HCT116 (cell line): Measurements from ENCODE around the gene RCOR3. TPM values are rescaled to one million over a fixed set of nuclear protein-coding genes. Genes with fewer than 3 reads are reported as not detected.
"Not testable (repeated sequence)": the region's sequence is repeated elsewhere in the genome, so short reads cannot be mapped to it uniquely, and the experiment has no call there.

Experiments
- ATAC-seq: fragments of 200-7000 bp; cut with Tn5 transposase; 2 replicates; pipeline ENCODE4 v1.9.1; 2020; ENCODE audit warnings: mild to moderate bottlenecking, moderate library complexity
- BruUV-seq: library from RNA; stranded (reverse); fragments of 400-500 nt; replicated peaks from 2 replicates; lab custom pipeline; 2021; lab: Mats Ljungman, UMichigan
- CTCF ChIA-PET: fragments of 300-600 bp; sonication (Branson Sonifier 250); formaldehyde crosslinking; loops from one replicate; lab custom pipeline; 2021; ENCODE audit warnings: antibody characterized with exemption; lab: Charles Lee
- POLR2A ChIA-PET: fragments of 300-600, 350-600 bp; sonication (Branson Sonifier 250); formaldehyde crosslinking; loops from one replicate; lab custom pipeline; 2021; ENCODE audit warnings: antibody characterized with exemption; lab: Charles Lee
- RAD21 ChIA-PET, 2 experiments: fragments of 300-600 bp; sonication (Branson Sonifier 250); formaldehyde crosslinking; loops; one replicate each; lab custom pipeline; 2023; ENCODE audit warnings: low total read pairs in 2 of 2; ENCODE audit not compliant: uncharacterized antibody in 2 of 2, unreplicated experiment in 2 of 2, low non-redundant PET in 1 of 2; lab: Charles Lee
- DNase-seq: peaks from one replicate; pipeline ENCODE4 v3.0.0-alpha.2; 2010; ENCODE audit warnings: low read depth, low spot score
- H2AFZ ChIP-seq: fragments of 200-600 bp; shearing (Covaris generic), sonication (generic); 2 replicates; pipeline ENCODE4 v1.6.1; 2017; ENCODE audit warnings: low read depth, mixed run types, mixed read lengths, antibody characterized with exemption, low read length; ENCODE audit not compliant: poor library complexity, severe bottlenecking
- H3K27ac ChIP-seq: 2 replicates; pipeline ENCODE4 v1.5.1; 2012; ENCODE audit warnings: low read depth, low read length
- H3K27me3 ChIP-seq: fragments of 200-600 bp; sonication (generic); 2 replicates; pipeline ENCODE4 v1.6.1; 2016; ENCODE audit warnings: mixed run types, low read length, mixed read lengths; ENCODE audit not compliant: insufficient read depth
- H3K36me3 ChIP-seq, 2 experiments: fragments of 200-500 bp in 1 of 2; fragments of 200-600 bp in 1 of 2; sonication (Bioruptor generic) in 1 of 2; sonication (generic) in 1 of 2; 2 replicates each; pipeline versions ENCODE4 v1.5.1 to v1.6.1; 2014 to 2016; ENCODE audit warnings: low read length in 2 of 2, inconsistent platforms in 1 of 2, mixed read lengths in 1 of 2, mixed run types in 1 of 2; ENCODE audit not compliant: insufficient read depth in 2 of 2, control insufficient read depth in 1 of 2
- H3K4me1 ChIP-seq, 2 experiments: fragments of 200-600 bp in 1 of 2; sonication (generic) in 1 of 2; 2 replicates each; pipeline versions ENCODE4 v1.5.1 to v1.6.1; 2012 to 2017; ENCODE audit warnings: low read length in 2 of 2, inconsistent platforms in 1 of 2, mild to moderate bottlenecking in 1 of 2, mixed read lengths in 1 of 2, mixed run types in 1 of 2, moderate library complexity in 1 of 2; ENCODE audit not compliant: insufficient read depth in 2 of 2, control insufficient read depth in 1 of 2
- H3K4me2 ChIP-seq: fragments of 200-600 bp; sonication (generic); 2 replicates; pipeline ENCODE4 v1.6.1; 2017; ENCODE audit warnings: mixed run types, low read length, mixed read lengths
- H3K4me3 ChIP-seq, 2 experiments: fragments of 200-600 bp in 1 of 2; sonication (generic) in 1 of 2; replicated peaks in 1 of 2; 2 replicates each; pipeline ENCODE4 v1.5.1; 2011 to 2016; ENCODE audit warnings: low read length in 2 of 2, control low read depth in 1 of 2, low read depth in 1 of 2, mild to moderate bottlenecking in 1 of 2, mixed read lengths in 1 of 2, mixed run types in 1 of 2
- H3K79me2 ChIP-seq: fragments of 200-600 bp; sonication (generic); 2 replicates; pipeline ENCODE4 v1.6.1; 2017; ENCODE audit warnings: mild to moderate bottlenecking, mixed run types, low read length, moderate library complexity, mixed read lengths; ENCODE audit not compliant: insufficient read depth
- H3K9ac ChIP-seq: fragments of 200-600 bp; sonication (generic); 2 replicates; pipeline ENCODE4 v1.6.1; 2016; ENCODE audit warnings: low read length, mixed read lengths
- H3K9me2 ChIP-seq: fragments of 200-600 bp; sonication (generic), shearing (Covaris generic); 2 replicates; pipeline ENCODE4 v1.6.1; 2017; ENCODE audit warnings: mixed run types, mild to moderate bottlenecking, moderate library complexity; ENCODE audit not compliant: insufficient read depth
- H3K9me3 ChIP-seq, 2 experiments: fragments of 200-500 bp in 1 of 2; fragments of 200-600 bp in 1 of 2; sonication (Bioruptor generic) in 1 of 2; sonication (generic) in 1 of 2; 2 replicates each; pipeline ENCODE4 v1.6.1; 2014 to 2017; ENCODE audit warnings: low read length in 2 of 2, mixed read lengths in 2 of 2, inconsistent platforms in 1 of 2, low read depth in 1 of 2, mild to moderate bottlenecking in 1 of 2, mixed run types in 1 of 2, moderate library complexity in 1 of 2; ENCODE audit not compliant: control insufficient read depth in 1 of 2, insufficient read depth in 1 of 2
- H4K20me1 ChIP-seq: fragments of 200-600 bp; sonication (generic), shearing (Covaris generic); 2 replicates; pipeline ENCODE4 v1.6.1; 2017; ENCODE audit warnings: mixed run types, mild to moderate bottlenecking, moderate library complexity; ENCODE audit not compliant: insufficient read depth
- intact Hi-C: fragments of 100-400 bp; cut with micrococcal nuclease; formaldehyde crosslinking; loops from 2 replicates; pipeline ENCODE4 v1.10.0; 2022
- total RNA-seq: library from RNA; stranded (reverse); gene quantifications from one replicate; pipeline ENCODE4 v1.2.1, GENCODE V29; 2021; ENCODE audit not compliant: unreplicated experiment

The RCOR3 gene
- total RNA-seq, 1 experiment from 2014 or later, result 25.7 TPM

GRCh38 chr1:211222469-211223234 lies 36.5 kb upstream of the RCOR3 start:
- H4K20me1 ChIP-seq, DNase-seq, CTCF ChIA-PET, H2AFZ ChIP-seq, RAD21 ChIA-PET, H3K27ac ChIP-seq, H3K4me1 ChIP-seq, H3K9me2 ChIP-seq, H3K4me2 ChIP-seq, H3K9ac ChIP-seq, H3K79me2 ChIP-seq, POLR2A ChIA-PET, H3K4me3 ChIP-seq, H3K9me3 ChIP-seq, H3K27me3 ChIP-seq, ATAC-seq, H3K36me3 ChIP-seq, intact Hi-C loops, BruUV-seq: not testable (repeated sequence)

GRCh38 chr1:211228573-211229364 lies 30.4 kb upstream of the RCOR3 start:
- BruUV-seq, intact Hi-C loops, POLR2A ChIA-PET, H3K4me3 ChIP-seq, CTCF ChIA-PET, H3K4me1 ChIP-seq, H4K20me1 ChIP-seq, H2AFZ ChIP-seq, H3K9me2 ChIP-seq, ATAC-seq, H3K9me3 ChIP-seq, RAD21 ChIA-PET, H3K36me3 ChIP-seq, H3K27me3 ChIP-seq, H3K9ac ChIP-seq, H3K79me2 ChIP-seq, H3K4me2 ChIP-seq, H3K27ac ChIP-seq, DNase-seq: not testable (repeated sequence)
